ENCODE results near the gene CFAP97D1.

The CFAP97D1 gene

GRCh38 chr17:43780135-43780534, at the start of gene CFAP97D1:
CFAP97D1 (plus strand) TSS chr17:43780435; CDS start chr17:43780463, 28 bp downstream.
- H3K27ac Mint-ChIP-seq, result peak within 1 kb of the TSS; percentile 83
- H3K4me1 Mint-ChIP-seq, result peaks cover 13% of the 10 kb centered on the region

GRCh38 chr17:43732958-43733357, 47.3 kb upstream of the CFAP97D1 start:
- Mint-ChIP-seq H3K9me3 (peaks cover 3% of the 10 kb centered on the region), H3K36me3 (no peaks in the 10 kb centered on the region), H3K4me3 (no peak overlapping the region)

More at GRCh38 chr17:43780135-43780534, at the start of gene CFAP97D1:
- Mint-ChIP-seq H3K27me3 (peaks cover 41% of the 10 kb centered on the region), H3K36me3 (peaks cover 2% of the 10 kb centered on the region), H3K9me3 (no peaks in the 10 kb centered on the region), H3K4me3 (peak within 1 kb of the TSS; percentile 96)
- no peak for ATAC-seq

GRCh38 chr17:43733956-43734355, 46.3 kb upstream of the CFAP97D1 start:
- Mint-ChIP-seq H3K4me1 (no peaks in the 10 kb centered on the region), H3K9me3 (peaks cover 3% of the 10 kb centered on the region), H3K27ac (no peak overlapping the region), H3K36me3 (no peaks in the 10 kb centered on the region), H3K4me3 (no peak overlapping the region), H3K27me3 (peaks cover 23% of the 10 kb centered on the region)
- no peak for ATAC-seq

More at GRCh38 chr17:43732958-43733357, 47.3 kb upstream of the CFAP97D1 start:
- Mint-ChIP-seq H3K27ac (no peak overlapping the region), H3K27me3 (peaks cover 13% of the 10 kb centered on the region), H3K4me1 (no peaks in the 10 kb centered on the region)
- ATAC-seq, result no peak

GRCh38 chr17:43734376-43734775, 45.9 kb upstream of the CFAP97D1 start:
- H3K4me3 Mint-ChIP-seq, result no peak overlapping the region
- H3K4me1 Mint-ChIP-seq, result no peaks in the 10 kb centered on the region
- peaks cover 27% of the 10 kb centered on the region for H3K27me3 Mint-ChIP-seq
- no peak overlapping the region for H3K27ac Mint-ChIP-seq
- ATAC-seq, result no peak
- H3K36me3 Mint-ChIP-seq, result no peaks in the 10 kb centered on the region
- H3K9me3 Mint-ChIP-seq, result peaks cover 3% of the 10 kb centered on the region

- H3K4me3 Mint-ChIP-seq, result no peak overlapping the region
- no peaks in the 10 kb centered on the region for H3K4me1 Mint-ChIP-seq
- no peak for ATAC-seq
- peaks cover 3% of the 10 kb centered on the region for H3K9me3 Mint-ChIP-seq
- no peaks in the 10 kb centered on the region for H3K36me3 Mint-ChIP-seq
- peaks cover 42% of the 10 kb centered on the region for H3K27me3 Mint-ChIP-seq
- H3K27ac Mint-ChIP-seq, result no peak overlapping the region
Observed at GRCh38 chr17:43736389-43736788, 43.8 kb upstream of the CFAP97D1 start.

GRCh38 chr17:43737722-43738121, 42.5 kb upstream of the CFAP97D1 start:
- no peak overlapping the region for H3K4me3 Mint-ChIP-seq
- no peak for ATAC-seq
- peaks cover 52% of the 10 kb centered on the region for H3K27me3 Mint-ChIP-seq
- H3K36me3 Mint-ChIP-seq, result no peaks in the 10 kb centered on the region
- peaks cover 3% of the 10 kb centered on the region for H3K9me3 Mint-ChIP-seq
- no peak overlapping the region for H3K27ac Mint-ChIP-seq
- no peaks in the 10 kb centered on the region for H3K4me1 Mint-ChIP-seq

- H3K36me3 Mint-ChIP-seq, result no peaks in the 10 kb centered on the region
- H3K9me3 Mint-ChIP-seq, result no peaks in the 10 kb centered on the region
- H3K4me1 Mint-ChIP-seq, result no peaks in the 10 kb centered on the region
- H3K27me3 Mint-ChIP-seq, result peaks cover 80% of the 10 kb centered on the region
- H3K4me3 Mint-ChIP-seq, result no peak overlapping the region
- H3K27ac Mint-ChIP-seq, result no peak overlapping the region
- no peak for ATAC-seq
Observed at GRCh38 chr17:43740541-43740940, 39.7 kb upstream of the CFAP97D1 start.

- Mint-ChIP-seq H3K27me3 (peaks cover 91% of the 10 kb centered on the region), H3K4me3 (no peak overlapping the region), H3K36me3 (no peaks in the 10 kb centered on the region), H3K9me3 (no peaks in the 10 kb centered on the region), H3K4me1 (no peaks in the 10 kb centered on the region), H3K27ac (no peak overlapping the region)
- ATAC-seq, result no peak
Observed at GRCh38 chr17:43741636-43742035, 38.6 kb upstream of the CFAP97D1 start.

- Mint-ChIP-seq H3K27me3 (peaks cover 72% of the 10 kb centered on the region), H3K4me1 (peaks cover 9% of the 10 kb centered on the region), H3K36me3 (no peaks in the 10 kb centered on the region), H3K4me3 (no peak overlapping the region), H3K9me3 (no peaks in the 10 kb centered on the region), H3K27ac (no peak overlapping the region)
- no peak for ATAC-seq
Observed at GRCh38 chr17:43745541-43745940, 34.7 kb upstream of the CFAP97D1 start.

- no peak for ATAC-seq
- Mint-ChIP-seq H3K36me3 (no peaks in the 10 kb centered on the region), H3K9me3 (no peaks in the 10 kb centered on the region), H3K27me3 (peaks cover 70% of the 10 kb centered on the region), H3K4me3 (no peak overlapping the region), H3K27ac (no peak overlapping the region), H3K4me1 (peaks cover 9% of the 10 kb centered on the region)
Observed at GRCh38 chr17:43750153-43750552, 30.1 kb upstream of the CFAP97D1 start.

- H3K27ac Mint-ChIP-seq, result no peak overlapping the region
- H3K4me3 Mint-ChIP-seq, result no peak overlapping the region
- no peak for ATAC-seq
- H3K27me3 Mint-ChIP-seq, result peaks cover 86% of the 10 kb centered on the region
- no peaks in the 10 kb centered on the region for H3K36me3 Mint-ChIP-seq
- H3K9me3 Mint-ChIP-seq, result no peaks in the 10 kb centered on the region
- peaks cover 9% of the 10 kb centered on the region for H3K4me1 Mint-ChIP-seq
Observed at GRCh38 chr17:43753493-43754129, 26.6 kb upstream of the CFAP97D1 start.

GRCh38 chr17:43754947-43755346, 25.3 kb upstream of the CFAP97D1 start:
- H3K4me1 Mint-ChIP-seq, result peaks cover 2% of the 10 kb centered on the region
- H3K9me3 Mint-ChIP-seq, result no peaks in the 10 kb centered on the region
- peaks cover 85% of the 10 kb centered on the region for H3K27me3 Mint-ChIP-seq

GRCh38 chr17:43755389-43755875, 24.8 kb upstream of the CFAP97D1 start:
- ATAC-seq, result no peak
- H3K36me3 Mint-ChIP-seq, result no peaks in the 10 kb centered on the region
- H3K4me1 Mint-ChIP-seq, result no peaks in the 10 kb centered on the region
- H3K27me3 Mint-ChIP-seq, result peaks cover 81% of the 10 kb centered on the region
- no peak overlapping the region for H3K27ac Mint-ChIP-seq
- no peak overlapping the region for H3K4me3 Mint-ChIP-seq
- no peaks in the 10 kb centered on the region for H3K9me3 Mint-ChIP-seq

More at GRCh38 chr17:43754947-43755346, 25.3 kb upstream of the CFAP97D1 start:
- Mint-ChIP-seq H3K36me3 (no peaks in the 10 kb centered on the region), H3K27ac (no peak overlapping the region), H3K4me3 (no peak overlapping the region)
- ATAC-seq, result no peak

GRCh38 chr17:43756201-43756600, 24.0 kb upstream of the CFAP97D1 start:
- no peaks in the 10 kb centered on the region for H3K36me3 Mint-ChIP-seq
- H3K9me3 Mint-ChIP-seq, result no peaks in the 10 kb centered on the region
- ATAC-seq, result no peak
- H3K27me3 Mint-ChIP-seq, result peaks cover 73% of the 10 kb centered on the region
- H3K4me1 Mint-ChIP-seq, result no peaks in the 10 kb centered on the region
- H3K27ac Mint-ChIP-seq, result no peak overlapping the region
- H3K4me3 Mint-ChIP-seq, result no peak overlapping the region

GRCh38 chr17:43757171-43757660, 23.0 kb upstream of the CFAP97D1 start:
- no peak for ATAC-seq
- Mint-ChIP-seq H3K27ac (no peak overlapping the region), H3K27me3 (peaks cover 63% of the 10 kb centered on the region), H3K9me3 (no peaks in the 10 kb centered on the region), H3K4me1 (no peaks in the 10 kb centered on the region), H3K36me3 (no peaks in the 10 kb centered on the region), H3K4me3 (no peak overlapping the region)

- Mint-ChIP-seq H3K36me3 (no peaks in the 10 kb centered on the region), H3K4me3 (no peak overlapping the region), H3K4me1 (no peaks in the 10 kb centered on the region), H3K27ac (no peak overlapping the region), H3K27me3 (peaks cover 54% of the 10 kb centered on the region), H3K9me3 (no peaks in the 10 kb centered on the region)
- no peak for ATAC-seq
Observed at GRCh38 chr17:43758086-43758485, 22.1 kb upstream of the CFAP97D1 start.

Data from stimulated activated memory B cell treated with anti-CD40 and anti-IgM and Interleukin-4, amounts not matched to agents 10 μg/mL and 1 μg/mL and 100 μg/mL, for 72 hours (primary cell).